Skeletal muscle tissue (tissue), 4 donors: Measurements from ENCODE around the gene STK32A. TPM values are rescaled to one million over a fixed set of nuclear protein-coding genes. Genes with fewer than 3 reads are reported as not detected.

Experiments used
- H3K27ac ChIP-seq: one replicate; pipeline ENCODE4 v1.7.0; 2013; ENCODE audit warnings: mild to moderate bottlenecking, low read depth, low read length, inconsistent platforms
- H3K27me3 ChIP-seq, 3 donors: one replicate each; pipeline ENCODE4 v1.7.0; 2013; ENCODE audit warnings: low read length in 3 of 3; ENCODE audit not compliant: control insufficient read depth in 3 of 3, insufficient read depth in 3 of 3
- H3K36me3 ChIP-seq, 3 donors: one replicate each; pipeline ENCODE4 v1.7.0; 2013; ENCODE audit warnings: low read length in 3 of 3; ENCODE audit not compliant: control insufficient read depth in 3 of 3, insufficient read depth in 3 of 3
- H3K4me1 ChIP-seq, 3 donors: one replicate each; pipeline ENCODE4 v1.7.0; 2013; ENCODE audit warnings: low read length in 3 of 3, mild to moderate bottlenecking in 3 of 3; ENCODE audit not compliant: control insufficient read depth in 3 of 3, insufficient read depth in 3 of 3
- H3K4me3 ChIP-seq, 3 donors: one replicate each; pipeline ENCODE4 v1.7.0; 2013; ENCODE audit warnings: low read length in 3 of 3
- H3K9ac ChIP-seq, 3 donors: one replicate each; pipeline ENCODE4 v1.7.0; 2013; ENCODE audit warnings: low read length in 3 of 3, mild to moderate bottlenecking in 3 of 3, moderate library complexity in 2 of 3, low read depth in 1 of 3
- H3K9me3 ChIP-seq, 3 donors: one replicate each; pipeline ENCODE4 v1.7.0; 2013; ENCODE audit warnings: low read length in 3 of 3; ENCODE audit not compliant: control insufficient read depth in 3 of 3
- total RNA-seq: library from RNA; depleted of rRNA; stranded (reverse); fragments of >200 nt; gene quantifications from one replicate; pipeline ENCODE4 v1.2.3, GENCODE V29; 2014
- donor health status: Osteomylitis.

Gene STK32A
- total RNA-seq, 1 donor from 2014 or later, result 1.0 TPM

GRCh38 chr5:147398860-147399259 is 164.0 kb downstream of the STK32A start:
- Histone ChIP-seq H3K36me3 (peaks cover 34 to 53% (median 38%) of the 10 kb centered on the region in 3 donors), H3K27ac (no peak overlapping the region), H3K4me3 (no peak overlapping the region), H3K9me3 (no peaks in the 10 kb centered on the region), H3K4me1 (peaks cover 4 to 12% (median 6%) of the 10 kb centered on the region in 3 donors), H3K9ac (no peak overlapping the region), H3K27me3 (no peaks in the 10 kb centered on the region)

GRCh38 chr5:147400126-147400809 is 165.4 kb downstream of the STK32A start:
- Histone ChIP-seq H3K9ac (no peak overlapping the region), H3K27me3 (no peaks in the 10 kb centered on the region), H3K36me3 (peaks cover 32 to 46% (median 34%) of the 10 kb centered on the region in 3 donors), H3K4me3 (no peak overlapping the region), H3K27ac (no peak overlapping the region), H3K4me1 (peaks cover 18 to 26% (median 20%) of the 10 kb centered on the region in 3 donors), H3K9me3 (no peaks in the 10 kb centered on the region)

GRCh38 chr5:147400881-147401280 is 166.1 kb downstream of the STK32A start:
- Histone ChIP-seq H3K4me1 (peaks cover 24 to 29% (median 24%) of the 10 kb centered on the region in 3 donors), H3K36me3 (peaks cover 29 to 40% (median 32%) of the 10 kb centered on the region in 3 donors), H3K27me3 (no peaks in the 10 kb centered on the region), H3K9ac (no peak overlapping the region), H3K9me3 (no peaks in the 10 kb centered on the region), H3K27ac (no peak overlapping the region), H3K4me3 (no peak overlapping the region)

GRCh38 chr5:147403651-147404640 is 169.1 kb downstream of the STK32A start:
- no peaks in the 10 kb centered on the region for H3K9me3 ChIP-seq
- peaks cover 38 to 39% (median 38%) of the 10 kb centered on the region in 3 donors for H3K4me1 ChIP-seq
- H3K9ac ChIP-seq, result peak overlapping the region; percentile 35 to 71 (median 62)
- H3K27ac ChIP-seq, result peak overlapping the region; percentile 93
- H3K27me3 ChIP-seq, result no peaks in the 10 kb centered on the region
- peaks cover 16 to 27% (median 21%) of the 10 kb centered on the region in 3 donors for H3K36me3 ChIP-seq
- peak overlapping the region in 2 of 3 donors; percentile 20 to 30 for H3K4me3 ChIP-seq

- Histone ChIP-seq H3K27me3 (no peaks in the 10 kb centered on the region), H3K27ac (peak overlapping the region; percentile 93), H3K4me3 (peak overlapping the region in 2 of 3 donors; percentile 7 to 20), H3K9ac (peak overlapping the region; percentile 18 to 71 (median 35)), H3K9me3 (no peaks in the 10 kb centered on the region), H3K4me1 (peaks cover 38 to 39% (median 38%) of the 10 kb centered on the region in 3 donors), H3K36me3 (peaks cover 16 to 21% (median 19%) of the 10 kb centered on the region in 3 donors)
These were observed 169.9 kb downstream of the STK32A start for GRCh38 chr5:147404706-147405105.

- peaks cover 38 to 46% (median 39%) of the 10 kb centered on the region in 3 donors for H3K4me1 ChIP-seq
- H3K27me3 ChIP-seq, result no peaks in the 10 kb centered on the region
These were observed 171.8 kb downstream of the STK32A start for GRCh38 chr5:147406636-147407035.

GRCh38 chr5:147407094-147407681 is 172.4 kb downstream of the STK32A start:
- Histone ChIP-seq H3K4me1 (peaks cover 38 to 48% (median 39%) of the 10 kb centered on the region in 3 donors), H3K27ac (peak overlapping the region; percentile 60), H3K4me3 (no peak overlapping the region), H3K27me3 (no peaks in the 10 kb centered on the region), H3K36me3 (peaks cover 2 to 9% (median 7%) of the 10 kb centered on the region in 3 donors), H3K9ac (no peak overlapping the region), H3K9me3 (no peaks in the 10 kb centered on the region)

More at GRCh38 chr5:147406636-147407035, 171.8 kb downstream of the STK32A start:
- no peak overlapping the region for H3K4me3 ChIP-seq
- H3K9me3 ChIP-seq, result no peaks in the 10 kb centered on the region
- H3K36me3 ChIP-seq, result peaks cover 3 to 10% (median 7%) of the 10 kb centered on the region in 3 donors
- peak overlapping the region; percentile 60 for H3K27ac ChIP-seq
- H3K9ac ChIP-seq, result no peak overlapping the region

GRCh38 chr5:147408980-147409379 is 174.2 kb downstream of the STK32A start:
- Histone ChIP-seq H3K27ac (no peak overlapping the region), H3K4me3 (no peak overlapping the region), H3K4me1 (peaks cover 45 to 58% (median 48%) of the 10 kb centered on the region in 3 donors), H3K36me3 (peaks cover 2 to 9% (median 7%) of the 10 kb centered on the region in 3 donors), H3K27me3 (no peaks in the 10 kb centered on the region), H3K9me3 (no peaks in the 10 kb centered on the region), H3K9ac (no peak overlapping the region)

GRCh38 chr5:147410496-147411358 is 175.9 kb downstream of the STK32A start:
- H3K9me3 ChIP-seq, result no peaks in the 10 kb centered on the region
- H3K4me1 ChIP-seq, result peaks cover 37 to 54% (median 44%) of the 10 kb centered on the region in 3 donors
- no peak overlapping the region for H3K9ac ChIP-seq
- no peak overlapping the region for H3K27ac ChIP-seq
- peaks cover 2 to 12% (median 7%) of the 10 kb centered on the region in 3 donors for H3K36me3 ChIP-seq
- H3K27me3 ChIP-seq, result no peaks in the 10 kb centered on the region
- no peak overlapping the region for H3K4me3 ChIP-seq
